OCI-LY1 (cell line): ENCODE results near the gene CORO2B.

ENCODE experiments used
- H2AFZ ChIP-seq: fragments of 200-600 bp; sonication (generic), shearing (Covaris generic); 2 replicates; pipeline ENCODE4 v1.6.0; 2014; ENCODE audit warnings: antibody characterized with exemption, mild to moderate bottlenecking, low read length
- H3F3A ChIP-seq: fragments of 200-600 bp; sonication (generic), shearing (Covaris generic); 2 replicates; pipeline ENCODE4 v1.6.0; 2014; ENCODE audit warnings: mild to moderate bottlenecking, antibody characterized with exemption, low read length, moderate library complexity; ENCODE audit not compliant: insufficient read depth
- H3K27ac ChIP-seq: fragments of 200-600 bp; sonication (generic); 2 replicates; pipeline ENCODE4 v1.5.1; 2014; ENCODE audit warnings: low read length, mixed run types, mild to moderate bottlenecking, low read depth; ENCODE audit not compliant: poor library complexity, severe bottlenecking
- H3K27me3 ChIP-seq: fragments of 200-600 bp; sonication (generic); 2 replicates; pipeline ENCODE4 v1.6.0; 2014; ENCODE audit warnings: antibody characterized with exemption, mild to moderate bottlenecking, low read length, moderate library complexity; ENCODE audit not compliant: insufficient read depth
- H3K36me3 ChIP-seq: fragments of 200-600 bp; sonication (generic); 2 replicates; pipeline ENCODE4 v1.6.1; 2014; ENCODE audit warnings: mild to moderate bottlenecking, antibody characterized with exemption, low read length, moderate library complexity, mixed read lengths; ENCODE audit not compliant: insufficient read depth
- H3K4me1 ChIP-seq: fragments of 200-600 bp; sonication (generic); 2 replicates; pipeline ENCODE4 v1.5.1; 2014; ENCODE audit warnings: mild to moderate bottlenecking, low read length, moderate library complexity; ENCODE audit not compliant: insufficient read depth, severe bottlenecking
- H3K4me2 ChIP-seq: fragments of 200-600 bp; sonication (generic), shearing (Covaris generic); 2 replicates; pipeline ENCODE4 v1.6.1; 2014; ENCODE audit warnings: low read length
- H3K4me3 ChIP-seq: fragments of 200-600 bp; sonication (generic); 2 replicates; pipeline ENCODE4 v1.5.1; 2014; ENCODE audit warnings: low read length, low read depth, mild to moderate bottlenecking, mixed read lengths; ENCODE audit not compliant: poor library complexity, severe bottlenecking
- H3K79me2 ChIP-seq: fragments of 200-600 bp; shearing (Covaris generic); 2 replicates; pipeline ENCODE4 v1.6.1; 2016; ENCODE audit warnings: mixed run types, low read length, mixed read lengths; ENCODE audit not compliant: insufficient read depth
- H3K9ac ChIP-seq: fragments of 200-600 bp; sonication (generic), shearing (Covaris generic); 2 replicates; pipeline ENCODE4 v1.6.1; 2014; ENCODE audit warnings: mild to moderate bottlenecking, low read length, mixed read lengths
- H3K9me2 ChIP-seq: fragments of 200-600 bp; sonication (generic), shearing (Covaris generic); 2 replicates; pipeline ENCODE4 v1.6.1; 2014; ENCODE audit warnings: low read depth, mild to moderate bottlenecking, low read length, mixed read lengths
- H3K9me3 ChIP-seq: fragments of 200-600 bp; shearing (Covaris generic); 2 replicates; pipeline ENCODE4 v1.6.1; 2014; ENCODE audit warnings: low read length, mixed read lengths
- H4K20me1 ChIP-seq: fragments of 200-600 bp; sonication (generic), shearing (Covaris generic); 2 replicates; pipeline ENCODE4 v1.6.0; 2016; ENCODE audit warnings: mild to moderate bottlenecking, low read length; ENCODE audit not compliant: insufficient read depth
- EZH2 ChIP-seq: fragments of 200-600 bp; sonication (generic), shearing (Covaris generic); IDR thresholded peaks from 2 replicates; pipeline ENCODE4 v1.8.0; 2017; ENCODE audit warnings: borderline replicate concordance, mixed run types, mild to moderate bottlenecking, antibody characterized with exemption, low read length, moderate library complexity, mixed read lengths
- TF ChIP-seq, protein P1 (sequence below): fragments of 200-600 bp; sonication (generic), shearing (Covaris generic); IDR thresholded peaks from 2 replicates; pipeline ENCODE4 v1.5.1; 2017; ENCODE audit warnings: mild to moderate bottlenecking, antibody characterized with exemption, low read length, moderate library complexity, mixed read lengths

Gene CORO2B

DNA sequence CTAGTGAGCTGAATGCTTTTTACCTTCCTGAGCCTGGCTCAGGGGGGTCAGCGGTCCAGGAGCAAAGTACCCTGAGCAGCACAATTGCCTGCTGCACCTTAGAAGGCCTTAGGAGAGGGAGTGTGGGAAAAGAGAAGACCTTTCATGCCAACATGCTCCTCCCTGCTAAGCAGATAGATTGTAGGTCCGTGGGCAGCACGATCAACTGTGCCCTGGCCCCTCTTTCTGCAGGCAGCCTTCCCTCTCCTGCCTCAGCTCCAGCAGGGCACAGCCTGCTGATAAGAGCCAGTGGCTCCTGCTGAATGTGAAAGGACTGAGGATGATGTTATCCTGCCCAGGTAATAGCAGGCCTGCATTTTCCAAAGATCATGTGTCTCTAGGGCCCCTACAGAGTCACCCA is 4.1 kb downstream of the CORO2B start:
- H3K79me2 ChIP-seq: no peaks in the 10 kb centered on the region
- H3K9me2 ChIP-seq: no peaks in the 10 kb centered on the region
- H3K4me2 ChIP-seq: no peak overlapping the region
- no peaks in the 10 kb centered on the region for H3F3A ChIP-seq
- no peaks in the 10 kb centered on the region for H3K9me3 ChIP-seq
- TF ChIP-seq EZH2: no peak
- TF ChIP-seq, protein P1, sequence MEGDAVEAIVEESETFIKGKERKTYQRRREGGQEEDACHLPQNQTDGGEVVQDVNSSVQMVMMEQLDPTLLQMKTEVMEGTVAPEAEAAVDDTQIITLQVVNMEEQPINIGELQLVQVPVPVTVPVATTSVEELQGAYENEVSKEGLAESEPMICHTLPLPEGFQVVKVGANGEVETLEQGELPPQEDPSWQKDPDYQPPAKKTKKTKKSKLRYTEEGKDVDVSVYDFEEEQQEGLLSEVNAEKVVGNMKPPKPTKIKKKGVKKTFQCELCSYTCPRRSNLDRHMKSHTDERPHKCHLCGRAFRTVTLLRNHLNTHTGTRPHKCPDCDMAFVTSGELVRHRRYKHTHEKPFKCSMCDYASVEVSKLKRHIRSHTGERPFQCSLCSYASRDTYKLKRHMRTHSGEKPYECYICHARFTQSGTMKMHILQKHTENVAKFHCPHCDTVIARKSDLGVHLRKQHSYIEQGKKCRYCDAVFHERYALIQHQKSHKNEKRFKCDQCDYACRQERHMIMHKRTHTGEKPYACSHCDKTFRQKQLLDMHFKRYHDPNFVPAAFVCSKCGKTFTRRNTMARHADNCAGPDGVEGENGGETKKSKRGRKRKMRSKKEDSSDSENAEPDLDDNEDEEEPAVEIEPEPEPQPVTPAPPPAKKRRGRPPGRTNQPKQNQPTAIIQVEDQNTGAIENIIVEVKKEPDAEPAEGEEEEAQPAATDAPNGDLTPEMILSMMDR: no peak
- peaks cover 4% of the 10 kb centered on the region; the same call in 1 of the 2 replicates for H3K27me3 ChIP-seq
- no peak overlapping the region for H3K9ac ChIP-seq
- H4K20me1 ChIP-seq: no peaks in the 10 kb centered on the region
- H3K36me3 ChIP-seq: no peaks in the 10 kb centered on the region
- H3K4me1 ChIP-seq: peaks cover 8% of the 10 kb centered on the region
- H2AFZ ChIP-seq: no peak overlapping the region
- H3K27ac ChIP-seq: no peak overlapping the region
- no peak overlapping the region for H3K4me3 ChIP-seq

DNA sequence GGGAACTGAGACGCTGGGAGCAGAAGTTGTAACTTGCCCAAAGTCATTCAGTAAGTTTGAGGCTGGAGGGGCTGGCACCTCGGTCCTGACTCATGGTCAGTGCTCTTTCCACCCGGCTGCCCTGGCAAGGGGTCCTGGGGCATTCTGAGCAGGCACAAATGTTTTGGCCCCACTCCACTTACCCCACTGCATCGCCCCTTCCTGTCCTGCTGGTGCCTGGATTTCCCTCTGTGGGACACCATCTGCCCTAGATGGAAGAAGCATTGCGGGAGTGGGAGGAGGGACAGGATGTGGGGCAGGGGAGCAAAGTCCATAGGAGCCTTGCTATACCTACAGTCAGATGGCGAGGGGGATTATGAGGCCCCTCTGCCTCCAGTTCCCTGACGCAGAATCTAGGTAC is 4.5 kb downstream of the CORO2B start:
- no peaks in the 10 kb centered on the region for H3K9me3 ChIP-seq
- no peak overlapping the region for H2AFZ ChIP-seq
- TF ChIP-seq EZH2: no peak
- TF ChIP-seq, protein P1: no peak
- no peaks in the 10 kb centered on the region for H3K9me2 ChIP-seq
- no peaks in the 10 kb centered on the region for H3K79me2 ChIP-seq
- H3K27ac ChIP-seq: no peak overlapping the region
- peaks cover 4% of the 10 kb centered on the region; the same call in 1 of the 2 replicates for H3K27me3 ChIP-seq
- H3K4me3 ChIP-seq: no peak overlapping the region
- H4K20me1 ChIP-seq: no peaks in the 10 kb centered on the region
- H3K9ac ChIP-seq: no peak overlapping the region
- no peaks in the 10 kb centered on the region for H3F3A ChIP-seq
- no peak overlapping the region for H3K4me2 ChIP-seq
- H3K4me1 ChIP-seq: peaks cover 3% of the 10 kb centered on the region
- no peaks in the 10 kb centered on the region for H3K36me3 ChIP-seq

DNA sequence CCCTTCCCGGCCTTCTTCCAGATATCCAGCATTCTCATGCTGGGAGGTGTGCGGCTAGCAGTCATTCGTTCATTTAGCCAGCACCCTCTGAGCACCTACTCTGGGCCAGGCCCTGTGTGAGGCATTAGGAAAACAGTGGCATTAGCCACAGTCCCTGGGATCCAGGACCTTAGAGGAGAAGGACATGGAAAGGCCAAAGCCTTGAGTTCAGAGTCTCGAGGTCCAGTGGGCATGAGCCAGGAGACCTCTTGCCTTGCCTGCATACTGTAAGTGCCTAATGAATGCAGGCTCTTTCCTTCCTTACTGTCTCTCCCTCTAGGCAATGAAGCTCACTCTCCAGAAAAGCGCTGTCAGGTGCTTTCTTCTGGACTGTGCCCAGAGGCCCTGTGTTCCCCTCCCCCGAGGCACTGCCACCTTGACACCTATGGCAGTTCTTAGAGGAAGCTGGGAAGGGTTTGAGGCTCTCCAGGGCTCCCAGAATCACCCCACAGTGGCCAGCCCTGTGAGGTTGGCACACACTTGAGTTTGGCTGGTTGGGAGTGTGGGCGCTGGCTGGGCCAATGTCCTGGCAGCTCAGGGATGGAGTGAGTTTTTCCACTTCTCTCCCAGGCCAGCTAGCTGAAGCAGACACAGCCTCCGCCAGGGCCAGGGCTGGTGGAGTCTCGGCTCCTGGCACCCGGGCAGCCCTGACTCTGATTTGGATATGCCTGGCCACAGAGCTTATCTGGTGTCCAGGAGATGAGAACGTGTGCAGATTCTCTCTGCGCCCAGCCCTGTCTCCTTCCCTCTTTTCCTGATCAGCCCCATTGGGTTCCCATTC is 5.4 kb downstream of the CORO2B start:
- H4K20me1 ChIP-seq: no peaks in the 10 kb centered on the region
- no peaks in the 10 kb centered on the region for H3K9me3 ChIP-seq
- H3K4me2 ChIP-seq: no peak overlapping the region
- no peaks in the 10 kb centered on the region for H3K36me3 ChIP-seq
- TF ChIP-seq EZH2: no peak
- TF ChIP-seq, protein P1: no peak
- H3K9me2 ChIP-seq: no peaks in the 10 kb centered on the region
- peaks cover 4% of the 10 kb centered on the region; the same call in 1 of the 2 replicates for H3K27me3 ChIP-seq
- H3K4me1 ChIP-seq: no peaks in the 10 kb centered on the region
- H3K9ac ChIP-seq: no peak overlapping the region
- no peaks in the 10 kb centered on the region for H3F3A ChIP-seq
- no peak overlapping the region for H2AFZ ChIP-seq
- H3K27ac ChIP-seq: no peak overlapping the region
- H3K79me2 ChIP-seq: no peaks in the 10 kb centered on the region
- no peak overlapping the region for H3K4me3 ChIP-seq
